Activated effector memory CD4-positive, alpha-beta T cell treated with anti-CD3 and anti-CD28 coated beads, Interleukin-2, amount 50 U/mL, for 16 hours (primary cell): ENCODE measurements around the gene EVC2.
"Not testable (repeated sequence)": the region's sequence is repeated elsewhere in the genome, so short reads cannot be mapped to it uniquely, and the experiment has no call there.

Experiments
- DNase-seq: peaks from one replicate; pipeline ENCODE4 v3.0.0-alpha.2; 2020

Gene EVC2

GRCh38 chr4:5746250-5746649, 37.9 kb upstream of the EVC2 start:
- no peak for DNase-seq

- no peak for DNase-seq
These were observed 34.6 kb upstream of the EVC2 start for GRCh38 chr4:5742968-5743367.

GRCh38 chr4:5742388-5742787, 34.0 kb upstream of the EVC2 start:
- no peak for DNase-seq

- no peak for DNase-seq
These were observed 29.7 kb upstream of the EVC2 start for GRCh38 chr4:5738061-5738460.

GRCh38 chr4:5735463-5735862, 27.1 kb upstream of the EVC2 start:
- DNase-seq = no peak

GRCh38 chr4:5734853-5735252, 26.5 kb upstream of the EVC2 start:
- DNase-seq = no peak

- DNase-seq = no peak
These were observed 23.8 kb upstream of the EVC2 start for GRCh38 chr4:5732158-5732557.

GRCh38 chr4:5730993-5731990, 22.9 kb upstream of the EVC2 start:
- no peak for DNase-seq

GRCh38 chr4:5730436-5730835, 22.1 kb upstream of the EVC2 start:
- no peak for DNase-seq

- not testable (repeated sequence) for DNase-seq
These were observed 20.1 kb upstream of the EVC2 start for GRCh38 chr4:5728412-5728811.

GRCh38 chr4:5724377-5724776, 16.0 kb upstream of the EVC2 start:
- DNase-seq = no peak

- peak; percentile 43 for DNase-seq
These were observed 14.0 kb upstream of the EVC2 start for GRCh38 chr4:5722328-5722727.

GRCh38 chr4:5721923-5722322, 13.6 kb upstream of the EVC2 start:
- peak; percentile 16 for DNase-seq

- DNase-seq = no peak
These were observed 12.6 kb upstream of the EVC2 start for GRCh38 chr4:5720980-5721379.

- peak; percentile 17 for DNase-seq
These were observed 11.9 kb upstream of the EVC2 start for GRCh38 chr4:5720157-5720850.

- peak; percentile 21 for DNase-seq
These were observed 11.1 kb upstream of the EVC2 start for GRCh38 chr4:5719350-5720055.

GRCh38 chr4:5718411-5718810, 10.1 kb upstream of the EVC2 start:
- no peak for DNase-seq

- DNase-seq = no peak
These were observed 9.2 kb upstream of the EVC2 start for GRCh38 chr4:5717449-5718158.

- no peak for DNase-seq
These were observed 8.0 kb upstream of the EVC2 start for GRCh38 chr4:5716391-5716790.

- no peak for DNase-seq
These were observed 7.0 kb upstream of the EVC2 start for GRCh38 chr4:5715357-5715756.

GRCh38 chr4:5713861-5714260, 5.5 kb upstream of the EVC2 start:
- peak; percentile 46 for DNase-seq

- DNase-seq = no peak
These were observed 4.6 kb upstream of the EVC2 start for GRCh38 chr4:5712931-5713330.

GRCh38 chr4:5712517-5712916, 4.2 kb upstream of the EVC2 start:
- DNase-seq = peak; percentile 72
